ENCODE results near the gene WSCD2. TPM values are rescaled to one million over a fixed set of nuclear protein-coding genes. Genes with fewer than 3 reads are reported as not detected.

Gene WSCD2
- total RNA-seq, 1 experiment from 2014 or later, result not detected

GRCh38 chr12:108241986-108242703 is 113.1 kb downstream of the WSCD2 start:
- Mint-ChIP-seq H3K36me3 (ENCODE audit: insufficient read depth, unreplicated experiment) (peaks cover 6% of the 10 kb centered on the region), H3K4me3 (ENCODE audit: unreplicated experiment) (no peak overlapping the region), H3K27me3 (ENCODE audit: insufficient read depth, unreplicated experiment) (peaks cover 6% of the 10 kb centered on the region), H3K27ac (ENCODE audit: low read depth, unreplicated experiment) (no peak overlapping the region), H3K9me3 (ENCODE audit: unreplicated experiment) (no peaks in the 10 kb centered on the region), H3K4me1 (ENCODE audit: insufficient read depth, unreplicated experiment) (no peaks in the 10 kb centered on the region)
- CTCF ChIA-PET, result interaction anchor here (0.7 kb wide), 1 partner anchor 645 kb away, joined by 3 read pairs; no protein-coding TSS in a partner anchor
- intact Hi-C loops (cut with micrococcal nuclease), result no loop called here
- DNase-seq (ENCODE audit: unreplicated experiment), result no peak
- no peak for TF ChIP-seq CTCF (IDR thresholded peaks at IDR 0.05; ENCODE audit: unreplicated experiment)
- BruUV-seq (replicated peaks), result no TSS peak
- POLR2A ChIA-PET, result no interaction called here

- no TSS peak for BruUV-seq (replicated peaks)
- H3K27me3 Mint-ChIP-seq (ENCODE audit: insufficient read depth, unreplicated experiment), result peaks cover 22% of the 10 kb centered on the region
- no peak overlapping the region for H3K27ac Mint-ChIP-seq (ENCODE audit: low read depth, unreplicated experiment)
- CTCF ChIA-PET, result interaction anchor here (0.6 to 1.0 kb wide), 2 partner anchors 23 to 29 kb away, joined by 3 read pairs; no protein-coding TSS in a partner anchor
- no peak overlapping the region for H3K4me3 Mint-ChIP-seq (ENCODE audit: unreplicated experiment)
- TF ChIP-seq CTCF (IDR thresholded peaks at IDR 0.05; ENCODE audit: unreplicated experiment), result no peak
- intact Hi-C loops (cut with micrococcal nuclease), result no loop called here
- peaks cover 6% of the 10 kb centered on the region for H3K36me3 Mint-ChIP-seq (ENCODE audit: insufficient read depth, unreplicated experiment)
- H3K9me3 Mint-ChIP-seq (ENCODE audit: unreplicated experiment), result no peaks in the 10 kb centered on the region
- no peak for DNase-seq (ENCODE audit: unreplicated experiment)
- H3K4me1 Mint-ChIP-seq (ENCODE audit: insufficient read depth, unreplicated experiment), result no peaks in the 10 kb centered on the region
- POLR2A ChIA-PET, result no interaction called here
These were observed 118.0 kb downstream of the WSCD2 start for GRCh38 chr12:108247130-108247529.

GRCh38 chr12:108248011-108248410 is 118.9 kb downstream of the WSCD2 start:
- Mint-ChIP-seq H3K27me3 (ENCODE audit: insufficient read depth, unreplicated experiment) (peaks cover 27% of the 10 kb centered on the region), H3K27ac (ENCODE audit: low read depth, unreplicated experiment) (no peak overlapping the region), H3K4me1 (ENCODE audit: insufficient read depth, unreplicated experiment) (no peaks in the 10 kb centered on the region), H3K9me3 (ENCODE audit: unreplicated experiment) (no peaks in the 10 kb centered on the region), H3K4me3 (ENCODE audit: unreplicated experiment) (no peak overlapping the region), H3K36me3 (ENCODE audit: insufficient read depth, unreplicated experiment) (peaks cover 6% of the 10 kb centered on the region)
- POLR2A ChIA-PET, result no interaction called here
- TF ChIP-seq CTCF (IDR thresholded peaks at IDR 0.05; ENCODE audit: unreplicated experiment), result no peak
- no peak for DNase-seq (ENCODE audit: unreplicated experiment)
- CTCF ChIA-PET, result no interaction called here
- intact Hi-C loops (cut with micrococcal nuclease), result no loop called here
- no TSS peak for BruUV-seq (replicated peaks)

GRCh38 chr12:108252523-108252922 is 123.4 kb downstream of the WSCD2 start:
- Mint-ChIP-seq H3K4me1 (ENCODE audit: insufficient read depth, unreplicated experiment) (no peaks in the 10 kb centered on the region), H3K27ac (ENCODE audit: low read depth, unreplicated experiment) (no peak overlapping the region), H3K36me3 (ENCODE audit: insufficient read depth, unreplicated experiment) (no peaks in the 10 kb centered on the region), H3K4me3 (ENCODE audit: unreplicated experiment) (no peak overlapping the region), H3K9me3 (ENCODE audit: unreplicated experiment) (no peaks in the 10 kb centered on the region), H3K27me3 (ENCODE audit: insufficient read depth, unreplicated experiment) (peaks cover 48% of the 10 kb centered on the region)
- intact Hi-C loops (cut with micrococcal nuclease), result no loop called here
- TF ChIP-seq CTCF (IDR thresholded peaks at IDR 0.05; ENCODE audit: unreplicated experiment), result no peak
- CTCF ChIA-PET, result interaction anchor here (0.6 kb wide), 1 partner anchor 260 kb away, joined by 3 read pairs; no protein-coding TSS in a partner anchor
- DNase-seq (ENCODE audit: unreplicated experiment), result no peak
- BruUV-seq (replicated peaks), result no TSS peak
- POLR2A ChIA-PET, result no interaction called here

All from MCF 10A (cell line).